ENCODE results near the gene CD63. TPM values are rescaled to one million over a fixed set of nuclear protein-coding genes. Genes with fewer than 3 reads are reported as not detected.

Gene CD63
- total and polyA plus RNA-seq, 7 experiments from 2014 or later: 43.2 to 216 (median 68.7) TPM

DNA sequence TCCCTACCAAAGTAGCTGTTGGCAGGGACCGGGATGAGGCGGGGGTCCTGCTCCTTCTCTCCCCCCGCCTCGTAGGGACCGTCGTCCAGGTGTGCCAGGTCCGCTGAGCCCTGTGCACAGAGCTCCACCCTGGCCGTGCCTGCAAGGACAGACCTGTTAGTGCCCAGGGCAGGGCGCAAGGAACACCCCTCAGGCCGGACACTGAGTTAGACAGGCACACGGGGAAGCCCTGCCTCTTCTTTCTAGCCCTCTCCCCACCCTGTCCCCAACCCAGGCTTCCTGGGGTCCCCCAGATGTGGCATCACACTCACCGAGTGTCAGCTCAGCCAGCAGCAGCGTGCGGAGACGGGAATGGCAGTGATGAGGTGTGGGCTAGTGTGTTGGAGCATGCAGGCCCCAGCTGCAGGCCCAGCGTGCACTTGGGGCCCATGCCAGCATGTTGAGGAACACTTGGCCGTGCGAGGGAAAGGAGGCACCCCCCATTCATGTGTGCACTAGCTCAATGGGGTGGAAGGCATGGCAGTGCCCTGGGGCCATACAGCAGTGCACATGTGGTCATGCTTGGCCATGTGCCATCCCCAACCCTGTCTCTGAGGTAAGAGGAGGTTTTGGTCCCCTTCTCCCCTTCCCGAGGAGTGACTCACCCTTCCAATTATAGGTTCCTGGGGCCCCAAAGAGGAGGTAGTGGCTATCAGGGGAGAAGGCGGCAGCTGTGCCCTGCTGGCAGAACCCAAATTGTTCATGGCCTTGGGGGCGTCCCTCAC is 28.4 kb downstream of the CD63 start:
- H3K4me1 Mint-ChIP-seq: peaks cover 0 to 4% (median 0%) of the 10 kb centered on the region in 7 donors
- H3K9me3 Mint-ChIP-seq: no peaks in the 10 kb centered on the region
- H3K4me3 Mint-ChIP-seq: no peak overlapping the region
- Histone ChIP-seq H3K27ac (ENCODE audit: low read depth, low read length) (no peak overlapping the region), H3K4me1 (ENCODE audit: control insufficient read depth in 2 of 2, insufficient read depth in 2 of 2, low read length in 2 of 2) (no peaks in the 10 kb centered on the region), H3K36me3 (ENCODE audit: control insufficient read depth in 2 of 3, insufficient read depth in 3 of 3, low read length in 3 of 3) (no peaks in the 10 kb centered on the region), H3K27me3 (ENCODE audit: control insufficient read depth in 2 of 2, insufficient read depth in 2 of 2, low read length in 2 of 2) (no peaks in the 10 kb centered on the region), H3K9me3 (ENCODE audit: control insufficient read depth in 2 of 3, low read length in 3 of 3) (no peaks in the 10 kb centered on the region), H3K4me3 (ENCODE audit: low read length) (no peak overlapping the region)
- no peaks in the 10 kb centered on the region for H3K36me3 Mint-ChIP-seq
- CTCF ChIA-PET: interaction anchor here (1.0 kb wide), 1 partner anchor 44 kb away, joined by 3 read pairs; no protein-coding TSS in a partner anchor
- no peak for ATAC-seq
- POLR2A ChIA-PET: no interaction called here
- H3K27me3 Mint-ChIP-seq: peaks cover 0 to 12% (median 0%) of the 10 kb centered on the region in 5 donors
- intact Hi-C loops (cut with micrococcal nuclease): no loop called here
- DNase-seq: no peak
- no peak overlapping the region for H3K27ac Mint-ChIP-seq

DNA sequence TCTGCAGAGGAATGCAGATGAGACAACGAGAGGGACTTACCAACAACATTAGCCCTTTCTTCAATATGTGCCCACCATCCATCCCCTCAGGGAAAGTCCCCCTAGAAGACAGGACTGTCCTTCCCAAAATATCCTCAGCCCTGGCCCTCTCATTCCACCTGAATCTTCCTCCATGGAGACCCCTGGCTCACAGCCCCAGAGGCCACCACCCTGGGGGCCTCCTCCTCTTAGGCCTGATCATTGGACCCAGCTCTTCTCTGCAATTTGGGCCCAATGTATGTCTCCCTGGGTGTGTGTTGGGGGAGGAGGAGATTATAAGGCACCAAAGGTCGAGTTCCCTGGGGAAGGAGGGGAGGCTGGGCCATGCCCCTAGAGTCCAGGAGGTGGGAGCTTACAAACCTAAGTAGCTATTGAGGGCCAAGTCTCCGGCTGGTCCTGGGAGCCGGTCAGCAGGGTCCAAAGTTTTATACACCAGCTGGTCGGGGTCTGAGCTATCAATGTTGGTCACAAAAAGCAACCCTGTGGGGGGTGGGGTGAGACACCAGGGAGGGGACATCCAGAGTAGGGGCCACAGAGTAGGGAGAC is 29.2 kb downstream of the CD63 start:
- ChIA-PET POLR2A (no interaction called here), CTCF (interaction anchor here (1.0 kb wide), 1 partner anchor 43 kb away, joined by 3 read pairs; no protein-coding TSS in a partner anchor)
- Mint-ChIP-seq H3K27ac (no peak overlapping the region), H3K27me3 (peaks cover 0 to 11% (median 0%) of the 10 kb centered on the region in 5 donors), H3K9me3 (no peaks in the 10 kb centered on the region), H3K36me3 (no peaks in the 10 kb centered on the region), H3K4me3 (no peak overlapping the region), H3K4me1 (peaks cover 0 to 4% (median 0%) of the 10 kb centered on the region in 7 donors)
- H3K36me3 ChIP-seq (ENCODE audit: control insufficient read depth in 2 of 3, insufficient read depth in 3 of 3, low read length in 3 of 3): no peaks in the 10 kb centered on the region
- no peaks in the 10 kb centered on the region for H3K4me1 ChIP-seq (ENCODE audit: control insufficient read depth in 2 of 2, insufficient read depth in 2 of 2, low read length in 2 of 2)
- H3K27ac ChIP-seq (ENCODE audit: low read depth, low read length): no peak overlapping the region
- H3K9me3 ChIP-seq (ENCODE audit: control insufficient read depth in 2 of 3, low read length in 3 of 3): no peaks in the 10 kb centered on the region
- DNase-seq: no peak
- intact Hi-C loops (cut with micrococcal nuclease): no loop called here
- H3K27me3 ChIP-seq (ENCODE audit: control insufficient read depth in 2 of 2, insufficient read depth in 2 of 2, low read length in 2 of 2): no peaks in the 10 kb centered on the region
- ATAC-seq: no peak
- no peak overlapping the region for H3K4me3 ChIP-seq (ENCODE audit: low read length)

- no peaks in the 10 kb centered on the region for H3K36me3 Mint-ChIP-seq
- POLR2A ChIA-PET: no interaction called here
- H3K4me1 Mint-ChIP-seq: peaks cover 0 to 4% (median 0%) of the 10 kb centered on the region in 7 donors
- CTCF ChIA-PET: no interaction called here
- Histone ChIP-seq H3K27ac (ENCODE audit: low read depth, low read length) (no peak overlapping the region), H3K36me3 (ENCODE audit: control insufficient read depth in 2 of 3, insufficient read depth in 3 of 3, low read length in 3 of 3) (no peaks in the 10 kb centered on the region), H3K9me3 (ENCODE audit: control insufficient read depth in 2 of 3, low read length in 3 of 3) (no peaks in the 10 kb centered on the region), H3K4me1 (ENCODE audit: control insufficient read depth in 2 of 2, insufficient read depth in 2 of 2, low read length in 2 of 2) (no peaks in the 10 kb centered on the region), H3K27me3 (ENCODE audit: control insufficient read depth in 2 of 2, insufficient read depth in 2 of 2, low read length in 2 of 2) (no peaks in the 10 kb centered on the region), H3K4me3 (ENCODE audit: low read length) (no peak overlapping the region)
- intact Hi-C loops (cut with micrococcal nuclease): no loop called here
- no peak overlapping the region for H3K4me3 Mint-ChIP-seq
- H3K27ac Mint-ChIP-seq: no peak overlapping the region
- peaks cover 0 to 6% (median 0%) of the 10 kb centered on the region in 5 donors for H3K27me3 Mint-ChIP-seq
- ATAC-seq: no peak
- H3K9me3 Mint-ChIP-seq: no peaks in the 10 kb centered on the region
- no peak for DNase-seq
These were observed 29.8 kb downstream of the CD63 start for GRCh38 chr12:55698965-55699364.

- no peak for DNase-seq
- Histone ChIP-seq H3K36me3 (ENCODE audit: control insufficient read depth in 2 of 3, insufficient read depth in 3 of 3, low read length in 3 of 3) (no peaks in the 10 kb centered on the region), H3K27ac (ENCODE audit: low read depth, low read length) (no peak overlapping the region), H3K9me3 (ENCODE audit: control insufficient read depth in 2 of 3, low read length in 3 of 3) (no peaks in the 10 kb centered on the region), H3K4me1 (ENCODE audit: control insufficient read depth in 2 of 2, insufficient read depth in 2 of 2, low read length in 2 of 2) (no peaks in the 10 kb centered on the region), H3K4me3 (ENCODE audit: low read length) (no peak overlapping the region), H3K27me3 (ENCODE audit: control insufficient read depth in 2 of 2, insufficient read depth in 2 of 2, low read length in 2 of 2) (no peaks in the 10 kb centered on the region)
- no peak for ATAC-seq
- Mint-ChIP-seq H3K9me3 (no peaks in the 10 kb centered on the region), H3K27me3 (peaks cover 0 to 2% (median 0%) of the 10 kb centered on the region in 5 donors), H3K36me3 (no peaks in the 10 kb centered on the region), H3K4me3 (no peak overlapping the region), H3K27ac (no peak overlapping the region), H3K4me1 (peaks cover 0 to 4% (median 0%) of the 10 kb centered on the region in 7 donors)
- POLR2A ChIA-PET: no interaction called here
- intact Hi-C loops (cut with micrococcal nuclease): no loop called here
- CTCF ChIA-PET: interaction anchor here (0.7 kb wide), 1 partner anchor 39 kb away, joined by 3 read pairs; no protein-coding TSS in a partner anchor
These were observed 30.4 kb downstream of the CD63 start for GRCh38 chr12:55698241-55698955.

- no peaks in the 10 kb centered on the region for H3K36me3 Mint-ChIP-seq
- intact Hi-C loops (cut with micrococcal nuclease): no loop called here
- Histone ChIP-seq H3K27me3 (ENCODE audit: control insufficient read depth in 2 of 2, insufficient read depth in 2 of 2, low read length in 2 of 2) (no peaks in the 10 kb centered on the region), H3K4me3 (ENCODE audit: low read length) (no peak overlapping the region), H3K36me3 (ENCODE audit: control insufficient read depth in 2 of 3, insufficient read depth in 3 of 3, low read length in 3 of 3) (no peaks in the 10 kb centered on the region), H3K27ac (ENCODE audit: low read depth, low read length) (no peak overlapping the region), H3K9me3 (ENCODE audit: control insufficient read depth in 2 of 3, low read length in 3 of 3) (no peaks in the 10 kb centered on the region), H3K4me1 (ENCODE audit: control insufficient read depth in 2 of 2, insufficient read depth in 2 of 2, low read length in 2 of 2) (no peaks in the 10 kb centered on the region)
- H3K27me3 Mint-ChIP-seq: no peaks in the 10 kb centered on the region
- CTCF ChIA-PET: interaction anchor here (0.7 kb wide), 1 partner anchor 39 kb away, joined by 3 read pairs; no protein-coding TSS in a partner anchor
- no peak for DNase-seq
- peak overlapping the region in 1 of 10 donors; percentile 51 for H3K4me3 Mint-ChIP-seq
- H3K9me3 Mint-ChIP-seq: no peaks in the 10 kb centered on the region
- no peak overlapping the region for H3K27ac Mint-ChIP-seq
- POLR2A ChIA-PET: no interaction called here
- ATAC-seq: no peak
- peaks cover 0 to 4% (median 0%) of the 10 kb centered on the region in 7 donors for H3K4me1 Mint-ChIP-seq
These were observed 31.1 kb downstream of the CD63 start for GRCh38 chr12:55697686-55698085.

DNA sequence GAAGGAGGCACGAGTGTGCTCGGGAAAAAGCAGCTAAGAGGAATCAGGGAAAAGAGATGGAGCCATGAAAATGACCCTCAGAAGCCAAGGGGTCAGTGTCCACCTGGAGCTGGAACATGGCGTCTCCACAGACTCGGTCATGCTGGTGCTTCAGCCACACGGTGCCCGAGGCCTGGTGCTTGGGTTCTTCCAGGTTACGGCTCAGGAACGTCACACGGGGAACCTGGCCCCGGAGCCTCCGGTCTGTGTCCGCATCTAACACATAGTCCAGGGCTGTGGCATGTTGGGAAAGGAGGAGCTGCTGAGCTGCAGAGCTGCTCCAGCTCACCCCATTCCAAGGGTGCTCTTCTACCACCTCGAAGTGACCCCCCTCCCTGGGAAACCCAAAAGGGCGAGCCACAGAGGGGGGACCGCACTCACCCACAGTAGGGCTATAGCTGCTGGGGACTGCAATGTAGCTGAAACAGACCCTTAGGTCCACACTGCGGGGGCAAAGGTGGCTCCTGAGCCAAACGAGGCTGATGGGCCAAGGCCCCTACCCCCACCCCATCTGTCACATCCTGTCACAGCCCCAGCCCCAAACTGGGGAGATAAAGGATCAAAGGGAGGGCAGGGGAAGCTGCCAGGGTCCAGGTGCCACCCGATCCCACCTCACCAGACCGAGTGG is 31.9 kb downstream of the CD63 start:
- Mint-ChIP-seq H3K4me1 (peaks cover 0 to 4% (median 0%) of the 10 kb centered on the region in 7 donors), H3K27ac (no peak overlapping the region)
- POLR2A ChIA-PET: no interaction called here

More for the DNA sequence above, 31.9 kb downstream of the CD63 start:
- Histone ChIP-seq H3K4me3 (ENCODE audit: low read length) (no peak overlapping the region), H3K4me1 (ENCODE audit: control insufficient read depth in 2 of 2, insufficient read depth in 2 of 2, low read length in 2 of 2) (no peaks in the 10 kb centered on the region), H3K9me3 (ENCODE audit: control insufficient read depth in 2 of 3, low read length in 3 of 3) (no peaks in the 10 kb centered on the region), H3K27me3 (ENCODE audit: control insufficient read depth in 2 of 2, insufficient read depth in 2 of 2, low read length in 2 of 2) (no peaks in the 10 kb centered on the region), H3K27ac (ENCODE audit: low read depth, low read length) (no peak overlapping the region), H3K36me3 (ENCODE audit: control insufficient read depth in 2 of 3, insufficient read depth in 3 of 3, low read length in 3 of 3) (no peaks in the 10 kb centered on the region)
- H3K4me3 Mint-ChIP-seq: no peak overlapping the region
- ATAC-seq (no peak), DNase-seq (no peak)
- no peaks in the 10 kb centered on the region for H3K36me3 Mint-ChIP-seq
- intact Hi-C loops (cut with micrococcal nuclease): no loop called here
- H3K27me3 Mint-ChIP-seq: no peaks in the 10 kb centered on the region
- CTCF ChIA-PET: no interaction called here
- no peaks in the 10 kb centered on the region for H3K9me3 Mint-ChIP-seq
